ENCODE measurements around the gene ATG16L1.

GRCh38 chr2:233297076-233297475, 45.6 kb downstream of the ATG16L1 start:
- TF ChIP-seq, protein P1, sequence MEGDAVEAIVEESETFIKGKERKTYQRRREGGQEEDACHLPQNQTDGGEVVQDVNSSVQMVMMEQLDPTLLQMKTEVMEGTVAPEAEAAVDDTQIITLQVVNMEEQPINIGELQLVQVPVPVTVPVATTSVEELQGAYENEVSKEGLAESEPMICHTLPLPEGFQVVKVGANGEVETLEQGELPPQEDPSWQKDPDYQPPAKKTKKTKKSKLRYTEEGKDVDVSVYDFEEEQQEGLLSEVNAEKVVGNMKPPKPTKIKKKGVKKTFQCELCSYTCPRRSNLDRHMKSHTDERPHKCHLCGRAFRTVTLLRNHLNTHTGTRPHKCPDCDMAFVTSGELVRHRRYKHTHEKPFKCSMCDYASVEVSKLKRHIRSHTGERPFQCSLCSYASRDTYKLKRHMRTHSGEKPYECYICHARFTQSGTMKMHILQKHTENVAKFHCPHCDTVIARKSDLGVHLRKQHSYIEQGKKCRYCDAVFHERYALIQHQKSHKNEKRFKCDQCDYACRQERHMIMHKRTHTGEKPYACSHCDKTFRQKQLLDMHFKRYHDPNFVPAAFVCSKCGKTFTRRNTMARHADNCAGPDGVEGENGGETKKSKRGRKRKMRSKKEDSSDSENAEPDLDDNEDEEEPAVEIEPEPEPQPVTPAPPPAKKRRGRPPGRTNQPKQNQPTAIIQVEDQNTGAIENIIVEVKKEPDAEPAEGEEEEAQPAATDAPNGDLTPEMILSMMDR (IDR thresholded peaks at IDR 0.05; ENCODE audit: borderline replicate concordance, extremely low read depth, low read length, poor library complexity, severe bottlenecking), result no peak
- no peak for TF ChIP-seq EZH2 (IDR thresholded peaks at IDR 0.05; ENCODE audit: borderline replicate concordance, low read depth, low read length, severe bottlenecking)

All from DND-41 (cell line).